HG03469 (cell line): ENCODE results near the gene PPFIBP2.

Source experiments
- ATAC-seq: cut with Tn5 transposase; IDR thresholded peaks from one replicate; pipeline ENCODE4 v1.9.1; 2021; ENCODE audit warnings: mild to moderate bottlenecking, moderate library complexity, moderate number of reproducible peaks; ENCODE audit not compliant: unreplicated experiment

PPFIBP2 gene

DNA sequence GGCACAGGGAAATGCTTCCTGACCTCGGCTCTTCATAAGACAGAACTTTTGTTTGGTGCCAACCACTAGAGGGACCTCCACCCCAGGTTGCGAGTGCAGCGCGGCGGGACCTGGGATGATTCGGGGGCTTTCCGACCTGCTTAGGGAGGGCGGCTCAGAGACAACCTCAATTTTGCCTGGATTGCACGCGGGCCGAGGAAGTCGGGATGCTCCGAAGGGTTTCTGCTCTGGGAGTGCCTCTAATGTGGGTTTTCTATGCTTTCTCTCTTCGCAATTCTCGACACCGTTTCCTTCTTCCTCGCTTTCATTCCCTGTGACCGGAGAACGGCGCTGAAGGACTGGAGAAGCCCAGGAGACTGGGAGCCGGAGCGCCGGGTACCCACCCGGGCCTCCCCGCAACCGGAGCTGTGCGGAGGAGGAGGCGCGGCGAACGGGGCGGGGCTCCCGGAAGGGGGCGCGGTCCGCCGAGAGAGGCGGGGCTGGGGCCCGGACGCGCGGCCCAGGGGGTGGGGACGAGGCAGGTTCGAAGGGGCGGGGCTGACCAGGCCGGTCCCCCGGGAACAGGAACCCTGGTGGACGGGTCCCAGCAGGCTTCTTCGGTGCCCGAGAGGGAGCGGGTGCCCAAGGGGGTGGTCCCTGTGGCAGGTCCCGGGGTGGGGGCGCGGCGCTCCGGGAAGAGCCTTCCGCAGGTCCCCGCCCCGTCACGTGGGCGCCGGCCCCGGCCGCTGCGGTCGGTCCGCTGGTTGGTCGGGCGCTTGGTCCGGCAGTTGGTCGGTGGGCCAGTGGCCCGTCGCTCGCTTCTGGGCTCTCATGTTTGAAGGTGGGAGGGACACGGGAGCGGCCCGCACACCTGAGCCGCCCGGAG lies at the start of gene PPFIBP2:
Gene PPFIBP2 (plus strand): TSS at position 766 of the 865 bp plus-strand sequence. CDS start 35,477 bp downstream, outside the sequence.
- peak; percentile 32 for ATAC-seq

GRCh38 chr11:7467652-7468051 lies 46.1 kb upstream of the PPFIBP2 start:
- peak; percentile 56 for ATAC-seq

- no peak for ATAC-seq
Measured at GRCh38 chr11:7469351-7469865, 44.4 kb upstream of the PPFIBP2 start.

DNA sequence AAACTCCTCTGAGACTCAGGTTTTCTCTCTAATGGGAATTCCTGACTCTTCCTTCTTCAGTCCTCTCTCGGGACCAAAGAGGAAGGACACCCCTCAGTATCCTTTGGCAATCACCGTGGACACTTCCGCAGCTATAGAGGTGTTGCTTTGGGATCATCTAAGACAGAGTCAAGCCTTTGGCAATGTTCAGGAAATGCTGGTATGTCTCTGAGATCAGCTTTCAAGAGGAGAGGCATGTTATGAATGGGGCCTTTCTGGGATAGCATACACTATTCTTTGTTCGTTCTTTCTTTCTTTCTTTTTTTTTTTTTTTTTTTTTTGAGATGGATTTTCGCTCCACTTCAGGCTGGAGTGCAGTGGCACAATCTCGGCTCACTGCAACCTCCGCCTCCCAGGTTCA lies 42.7 kb upstream of the PPFIBP2 start:
- ATAC-seq: no peak

- ATAC-seq: peak; percentile 85
Measured at GRCh38 chr11:7473717-7474116, 40.1 kb upstream of the PPFIBP2 start.

DNA sequence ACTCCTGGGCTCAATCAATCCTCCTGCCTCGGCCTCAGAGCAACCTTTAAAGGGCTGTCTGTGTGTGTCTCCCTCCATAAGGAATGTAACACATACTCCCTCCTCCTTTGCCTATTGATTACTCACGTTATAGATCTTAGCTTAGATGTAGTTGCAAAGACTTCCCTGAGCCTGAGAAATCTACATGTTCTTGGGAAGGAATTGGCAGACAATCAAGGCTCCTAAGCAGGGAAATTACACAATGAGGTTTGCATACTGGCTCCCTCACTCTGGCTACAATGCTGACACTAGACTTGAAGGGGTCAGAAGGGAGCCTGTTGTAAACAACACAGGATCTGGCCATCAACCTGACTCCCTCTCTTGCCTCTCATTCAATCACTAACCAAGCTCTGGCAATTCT lies 33.7 kb upstream of the PPFIBP2 start:
- ATAC-seq: no peak

DNA sequence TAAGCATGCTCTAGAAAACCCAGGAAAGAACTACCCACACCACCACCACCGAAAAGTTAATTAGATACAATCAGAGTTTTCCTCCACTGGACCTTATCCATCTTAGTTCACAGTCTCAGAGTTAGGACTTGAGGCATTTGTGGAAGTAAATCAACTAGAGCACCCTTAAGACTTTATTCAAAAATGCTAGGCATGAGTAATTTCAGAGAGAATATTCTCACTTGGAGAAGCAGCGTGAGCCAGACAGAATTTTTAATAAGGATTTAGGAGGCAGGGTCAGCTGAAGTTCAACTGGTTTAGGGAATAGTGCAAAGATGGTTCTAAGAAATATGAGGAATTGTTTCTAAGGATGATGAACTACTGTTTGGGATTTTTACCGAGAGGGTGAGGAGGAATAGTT lies 29.7 kb upstream of the PPFIBP2 start:
- ATAC-seq: no peak

GRCh38 chr11:7484645-7485044 lies 29.2 kb upstream of the PPFIBP2 start:
- ATAC-seq: no peak

DNA sequence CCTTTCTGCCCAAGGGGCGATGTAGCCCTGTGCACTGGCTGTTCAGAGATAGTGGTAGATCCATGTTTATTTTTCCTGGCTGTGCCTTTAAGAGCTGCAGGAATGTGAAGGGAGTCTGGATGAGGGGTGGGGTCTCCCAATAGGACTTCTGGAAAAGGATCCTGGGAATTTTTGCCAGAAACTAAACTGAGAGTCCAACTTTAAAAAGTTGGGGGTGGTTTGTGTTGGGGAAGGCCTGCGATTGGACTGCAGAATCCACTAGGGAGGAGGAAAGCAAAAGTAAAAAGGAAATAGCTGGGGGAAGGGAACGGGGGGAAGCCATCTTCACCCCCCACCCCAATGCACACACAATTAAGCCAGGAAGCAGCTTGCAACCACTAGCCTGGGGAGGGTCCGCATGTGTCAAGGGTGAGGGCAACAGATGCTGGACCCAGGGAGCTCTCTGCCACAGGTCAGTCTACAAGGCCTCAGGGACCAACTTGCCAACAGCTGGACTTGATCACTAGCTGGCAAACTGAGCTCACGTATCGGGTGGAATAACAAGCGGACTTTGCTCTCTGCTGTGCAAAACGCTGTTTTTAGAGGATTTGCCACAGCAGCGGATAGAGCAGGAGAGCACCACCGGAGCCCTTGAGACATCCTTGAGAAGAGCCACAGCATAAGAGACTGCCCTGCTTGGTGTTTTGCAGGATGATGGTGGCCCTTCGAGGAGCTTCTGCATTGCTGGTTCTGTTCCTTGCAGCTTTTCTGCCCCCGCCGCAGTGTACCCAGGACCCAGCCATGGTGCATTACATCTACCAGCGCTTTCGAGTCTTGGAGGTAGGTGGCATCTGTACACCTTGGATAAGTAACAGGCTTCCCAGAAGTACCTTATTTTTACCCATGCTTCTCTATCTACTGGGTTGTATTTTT lies 28.4 kb upstream of the PPFIBP2 start, which contains the start of gene OLFML1:
Gene OLFML1 (plus strand): TSS at position 321 of the 912 bp plus-strand sequence. CDS start 370 bp downstream, at position 691.
- ATAC-seq: no peak

- no peak for ATAC-seq
Measured at GRCh38 chr11:7486098-7486780, 27.6 kb upstream of the PPFIBP2 start.

- ATAC-seq: no peak
Measured at GRCh38 chr11:7486781-7487140, 27.0 kb upstream of the PPFIBP2 start.

DNA sequence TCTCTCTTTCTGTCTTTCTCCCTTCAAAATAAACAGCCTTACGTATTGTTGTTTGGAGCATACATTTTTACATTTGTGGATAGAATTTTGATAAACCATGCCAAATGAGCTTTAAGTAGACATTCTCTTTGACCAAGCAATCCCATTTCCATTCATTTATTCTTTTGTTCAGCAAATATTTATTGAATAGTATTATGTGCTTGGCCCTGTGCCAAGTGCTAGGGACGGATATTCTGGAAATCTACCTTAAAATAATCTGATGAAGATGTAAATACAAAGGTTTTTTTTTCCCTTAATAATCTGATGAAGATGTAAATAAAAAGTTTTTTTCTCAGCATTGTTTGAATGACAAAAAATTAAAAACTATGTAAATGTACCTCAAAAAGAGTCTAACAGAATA lies 26.4 kb upstream of the PPFIBP2 start:
- no peak for ATAC-seq

DNA sequence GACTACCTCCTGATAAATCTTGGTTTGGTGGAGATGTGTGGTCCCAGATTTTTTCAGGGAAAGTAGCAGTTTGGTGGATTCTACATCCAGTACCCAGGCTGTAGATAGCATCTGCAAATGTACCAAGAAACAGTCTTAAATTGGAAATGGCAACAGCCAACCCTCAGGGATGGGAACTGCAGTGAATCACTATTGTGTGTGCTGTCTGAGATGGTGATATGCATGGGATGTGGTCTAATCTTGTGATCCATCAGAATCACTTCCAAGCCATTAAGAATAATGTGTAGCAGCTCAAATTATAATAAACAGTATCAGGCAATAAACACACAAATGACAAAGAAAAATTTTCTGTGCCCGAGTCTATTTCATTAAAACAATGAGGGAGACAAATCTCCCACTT lies 25.1 kb upstream of the PPFIBP2 start:
- ATAC-seq: no peak

- ATAC-seq: no peak
Measured at GRCh38 chr11:7489376-7489775, 24.4 kb upstream of the PPFIBP2 start.

GRCh38 chr11:7490054-7490453 lies 23.7 kb upstream of the PPFIBP2 start:
- no peak for ATAC-seq

- no peak for ATAC-seq
Measured at GRCh38 chr11:7490535-7490934, 23.3 kb upstream of the PPFIBP2 start.

DNA sequence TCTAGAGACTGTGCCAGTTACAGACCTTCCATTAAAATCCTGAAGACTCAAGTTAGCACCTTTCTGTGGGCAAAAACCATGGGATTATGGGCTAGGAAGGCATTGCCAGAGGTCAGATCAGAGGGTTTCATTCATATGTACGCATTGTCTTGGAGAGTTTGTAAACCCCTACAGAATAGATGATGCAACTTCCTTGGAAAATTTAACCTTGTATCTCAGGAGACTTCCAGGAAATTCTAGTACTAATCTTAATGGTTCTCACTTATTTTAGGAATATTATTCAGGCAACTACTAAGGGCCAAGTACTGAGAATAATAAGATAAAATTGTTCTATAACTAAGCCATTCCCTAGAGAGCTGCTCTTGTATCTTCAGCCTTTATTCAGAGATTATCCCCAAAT lies 21.5 kb upstream of the PPFIBP2 start:
- ATAC-seq: no peak

DNA sequence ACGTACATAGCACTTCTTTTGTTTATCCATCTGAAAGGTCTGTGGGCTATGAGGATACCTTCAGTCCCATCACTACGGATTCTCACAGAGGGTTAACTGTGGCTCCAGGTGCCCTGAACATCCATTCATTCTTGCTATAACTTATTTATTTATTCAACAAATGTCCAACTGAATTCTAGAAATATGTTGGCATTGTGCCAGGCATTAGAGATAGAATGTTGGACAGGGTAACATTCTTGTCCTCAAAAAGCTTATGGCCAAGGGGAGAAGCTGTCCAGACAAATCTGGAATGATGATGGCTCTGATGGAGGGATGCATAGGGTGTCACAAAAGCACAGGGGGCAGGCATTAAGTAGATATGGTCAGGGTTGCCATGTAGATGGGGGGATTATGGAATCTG lies 20.1 kb upstream of the PPFIBP2 start:
- ATAC-seq: no peak

GRCh38 chr11:7494086-7494745 lies 19.6 kb upstream of the PPFIBP2 start:
- ATAC-seq: no peak

GRCh38 chr11:7495882-7496551 lies 17.8 kb upstream of the PPFIBP2 start:
- peak; percentile 88 for ATAC-seq
